SH-SY5Y (cell line): ENCODE data around the gene ASCC1.

ENCODE experiments used
- GATA2 ChIP-seq: IDR thresholded peaks from 2 replicates; pipeline ENCODE4 v1.6.1; 2011; ENCODE audit warnings: mild to moderate bottlenecking, low read depth, low read length
- GATA3 ChIP-seq: IDR thresholded peaks from 2 replicates; pipeline ENCODE4 v1.6.1; 2011; ENCODE audit warnings: low read depth, mild to moderate bottlenecking, low read length, moderate library complexity

- TF ChIP-seq GATA3 (no peak), GATA2 (no peak)
These were observed 42.8 kb downstream of the ASCC1 start for GRCh38 chr10:72173262-72173618.
